OCI-M2 (cell line): Measurements from ENCODE around the gene SIVA1.
"Not testable (repeated sequence)": the region's sequence is repeated elsewhere in the genome, so short reads cannot be mapped to it uniquely, and the experiment has no call there.

Experiments used
- DNase-seq: peaks from one replicate; lab custom pipeline; 2025; ENCODE audit not compliant: unreplicated experiment; lab: John Stamatoyannopoulos, UW

SIVA1 gene

GRCh38 chr14:104719343-104719742 is 33.6 kb upstream of the SIVA1 start:
- DNase-seq = no peak

GRCh38 chr14:104721505-104722431 is 31.2 kb upstream of the SIVA1 start:
- no peak for DNase-seq

GRCh38 chr14:104722938-104723650 is 29.9 kb upstream of the SIVA1 start:
- DNase-seq = no peak

GRCh38 chr14:104723651-104724406 is 29.1 kb upstream of the SIVA1 start, which contains the start of gene ADSS1:
TSS of gene ADSS1 (plus strand) at chr14:104724229. CDS start at chr14:104724271, 42 bp downstream.
- DNase-seq = no peak

GRCh38 chr14:104724407-104724980 is 28.5 kb upstream of the SIVA1 start:
- DNase-seq = no peak

- no peak for DNase-seq
Observed at GRCh38 chr14:104724981-104725771, 27.8 kb upstream of the SIVA1 start.

GRCh38 chr14:104725772-104726548 is 27.0 kb upstream of the SIVA1 start:
- DNase-seq = no peak

- no peak for DNase-seq
Observed at GRCh38 chr14:104726600-104727451, 26.1 kb upstream of the SIVA1 start.

GRCh38 chr14:104728631-104729030 is 24.3 kb upstream of the SIVA1 start:
- no peak for DNase-seq

- DNase-seq = not testable (repeated sequence)
Observed at GRCh38 chr14:104729176-104729834, 23.6 kb upstream of the SIVA1 start.

GRCh38 chr14:104729835-104730181 is 23.1 kb upstream of the SIVA1 start:
- DNase-seq = no peak

- no peak for DNase-seq
Observed at GRCh38 chr14:104730487-104730886, 22.5 kb upstream of the SIVA1 start.

GRCh38 chr14:104731320-104732294 is 21.3 kb upstream of the SIVA1 start:
- DNase-seq = no peak

- no peak for DNase-seq
Observed at GRCh38 chr14:104732355-104732804, 20.6 kb upstream of the SIVA1 start.

- no peak for DNase-seq
Observed at GRCh38 chr14:104732931-104733681, 19.8 kb upstream of the SIVA1 start.

GRCh38 chr14:104734051-104734587 is 18.8 kb upstream of the SIVA1 start:
- DNase-seq = no peak
